ENCODE results near the gene DDR1.

The DDR1 gene

DNA sequence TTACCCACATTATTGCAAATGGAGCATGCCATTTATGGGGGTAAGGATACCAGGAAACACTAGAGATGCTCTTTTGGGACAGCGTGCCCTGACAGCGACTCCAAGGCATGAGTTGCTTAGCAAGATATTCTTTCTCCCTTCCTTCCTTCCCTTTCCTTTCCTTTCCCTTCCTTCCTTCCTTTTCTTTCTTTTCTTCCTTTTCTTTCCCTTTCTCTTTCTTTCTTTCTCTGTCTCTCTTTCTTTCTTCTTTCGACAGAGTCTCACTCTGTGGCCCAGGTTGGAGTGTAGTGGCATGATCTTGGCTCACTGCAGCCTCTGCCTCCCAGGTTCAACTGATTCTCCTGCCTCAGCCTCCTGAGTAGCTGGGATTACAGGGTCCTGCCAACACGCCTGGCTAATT, 59.7 kb downstream of the DDR1 start:
- DNase-seq (ENCODE audit: low read depth in 4 of 4, low spot score in 1 of 4): no peak

DNA sequence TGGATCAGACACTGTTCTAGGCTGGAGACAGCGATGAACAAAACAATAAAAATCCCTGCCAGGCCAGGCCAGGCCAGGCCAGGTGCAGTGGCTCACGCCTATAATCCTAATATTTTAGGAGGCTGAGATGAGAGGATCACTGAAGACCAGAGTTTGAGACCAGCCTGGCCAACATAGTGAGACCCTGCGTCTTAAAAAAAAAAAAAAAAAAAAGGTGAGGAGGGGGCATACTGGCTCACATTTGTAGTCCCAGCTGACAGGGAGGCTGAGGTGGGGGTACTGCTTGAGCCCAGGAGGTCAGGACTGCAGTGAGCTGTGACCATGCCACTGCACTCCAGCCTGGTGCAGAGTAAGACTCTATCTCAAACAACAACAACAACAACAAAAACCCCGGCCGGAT, 61.0 kb downstream of the DDR1 start:
- no peak for DNase-seq (ENCODE audit: low read depth in 4 of 4, low spot score in 1 of 4)

DNA sequence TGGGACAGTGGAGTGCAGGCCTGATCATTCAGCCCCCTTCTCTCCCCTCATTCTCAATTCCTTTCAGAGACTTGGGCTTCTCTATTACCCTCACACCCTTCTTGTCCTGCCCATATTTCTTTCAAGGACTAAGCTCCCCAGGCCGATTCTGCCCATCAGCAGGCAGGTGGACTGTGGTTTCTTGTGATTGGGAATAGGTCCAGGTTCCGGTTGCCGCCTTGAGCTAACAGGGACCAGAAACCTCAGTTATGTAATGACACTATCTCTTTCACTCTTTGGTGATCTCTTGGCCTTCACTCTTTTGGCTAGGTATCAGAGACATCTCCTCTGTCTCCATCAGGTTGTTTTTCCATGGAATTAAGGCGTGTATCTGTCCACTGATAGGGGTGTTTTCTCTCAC, 62.9 kb downstream of the DDR1 start:
- no peak for DNase-seq (ENCODE audit: low read depth in 4 of 4, low spot score in 1 of 4)

DNA sequence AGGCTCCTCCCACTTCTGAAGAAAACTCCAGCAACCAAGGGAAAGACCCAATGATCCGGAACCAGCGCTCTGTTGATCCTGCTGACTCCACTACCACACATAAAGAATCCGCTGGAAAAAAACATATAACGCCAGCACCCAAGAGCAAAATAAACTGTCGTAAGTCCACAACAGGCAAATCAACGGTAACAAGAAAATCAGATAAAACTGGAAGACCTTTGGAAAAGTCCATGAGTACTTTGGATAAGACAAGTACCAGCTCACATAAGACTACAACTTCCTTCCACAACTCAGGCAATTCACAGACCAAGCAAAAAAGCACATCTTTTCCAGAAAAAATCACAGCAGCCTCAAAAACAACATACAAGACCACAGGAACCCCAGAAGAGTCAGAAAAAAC, 64.5 kb downstream of the DDR1 start:
- DNase-seq (ENCODE audit: low read depth in 4 of 4, low spot score in 1 of 4): no peak
